Upper lobe of left lung (tissue), 4 donors: ENCODE results near the gene TMPRSS11B.

Experiments used
- CTCF ChIP-seq, 6 experiments: fragments of 450-650 bp in 4 of 6; fragments of 200-600 bp in 2 of 6; sonication (generic) in 2 of 6; IDR thresholded peaks; one replicate each; pipeline ENCODE4 v1.5.1; 2016 to 2019; ENCODE audit warnings: antibody characterized with exemption in 6 of 6
- EP300 ChIP-seq, 4 donors: sonication (generic); formaldehyde crosslinking; IDR thresholded peaks; one replicate each; pipeline ENCODE4 v1.5.1; 2017; ENCODE audit warnings: antibody characterized with exemption in 4 of 4, control low read depth in 2 of 4
- POLR2A ChIP-seq, 4 donors: fragments of 450-650 bp; IDR thresholded peaks; one replicate each; pipeline ENCODE4 v1.5.1; 2016 to 2017; ENCODE audit warnings: antibody characterized with exemption in 4 of 4, mild to moderate bottlenecking in 2 of 4
- POLR2AphosphoS5 ChIP-seq, 2 donors: sonication (generic); formaldehyde crosslinking; IDR thresholded peaks; one replicate each; pipeline ENCODE4 v1.5.1; 2017; ENCODE audit warnings: antibody characterized with exemption in 2 of 2

- no peak for TF ChIP-seq POLR2A (IDR thresholded peaks at IDR 0.05)
- TF ChIP-seq CTCF (IDR thresholded peaks at IDR 0.05): no peak
- TF ChIP-seq POLR2AphosphoS5 (IDR thresholded peaks at IDR 0.05): no peak
- no peak for TF ChIP-seq EP300 (IDR thresholded peaks at IDR 0.05)
Observed at GRCh38 chr4:68257719-68258118, 12.2 kb upstream of the TMPRSS11B start.
